NCI-H1048 (cell line): ENCODE measurements around the gene OR4K1.
"Not testable (repeated sequence)": the region's sequence is repeated elsewhere in the genome, so short reads cannot be mapped to it uniquely, and the experiment has no call there.

Source experiments
- DNase-seq: peaks from one replicate; lab custom pipeline; 2025; lab: John Stamatoyannopoulos, UW

Gene OR4K1

GRCh38 chr14:19930617-19931016 lies at the start of gene OR4K1:
TSS of gene OR4K1 (plus strand) at chr14:19930917. CDS start at chr14:19935667, 4,750 bp downstream.
- no peak for DNase-seq

DNA sequence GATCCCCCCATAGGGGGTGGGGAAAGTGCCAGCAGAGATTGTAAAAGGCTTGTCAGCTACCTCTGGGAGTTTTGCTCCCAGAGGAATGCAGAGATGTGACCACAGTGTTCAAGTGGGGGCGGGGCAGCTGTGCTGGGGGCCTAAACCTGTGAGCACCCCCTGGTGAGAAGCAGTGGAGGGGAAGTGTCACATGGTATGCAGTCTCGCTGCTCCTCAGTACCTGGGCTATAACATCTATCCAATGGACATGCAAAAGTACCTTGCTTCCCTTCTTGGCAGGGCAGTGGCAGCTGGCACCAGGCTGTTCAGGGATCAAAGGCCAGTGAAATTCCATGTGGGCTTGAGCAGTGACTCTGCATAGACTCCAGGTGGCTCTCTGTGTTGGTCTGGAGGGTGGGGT lies 35.4 kb upstream of the OR4K1 start:
- no peak for DNase-seq

DNA sequence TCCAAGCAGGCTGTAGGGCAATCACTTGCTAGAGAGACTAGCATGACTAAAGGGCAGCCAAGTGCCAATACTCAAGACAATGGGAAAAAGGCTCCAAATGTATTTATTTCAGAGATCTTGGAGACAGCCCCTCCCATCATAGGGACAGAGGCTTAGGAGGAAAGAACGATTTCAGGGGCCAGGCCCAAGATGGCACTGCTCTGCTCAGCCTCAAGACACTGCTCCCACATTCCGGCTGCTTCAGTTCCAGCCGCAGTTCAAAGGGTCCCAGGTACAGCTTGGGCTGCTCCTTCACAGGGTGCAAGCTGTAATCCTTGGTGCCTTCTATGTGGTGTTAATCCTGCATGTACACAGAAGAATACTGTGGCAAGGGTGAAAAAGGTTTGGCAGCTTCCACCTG lies 29.7 kb upstream of the OR4K1 start:
- no peak for DNase-seq

DNA sequence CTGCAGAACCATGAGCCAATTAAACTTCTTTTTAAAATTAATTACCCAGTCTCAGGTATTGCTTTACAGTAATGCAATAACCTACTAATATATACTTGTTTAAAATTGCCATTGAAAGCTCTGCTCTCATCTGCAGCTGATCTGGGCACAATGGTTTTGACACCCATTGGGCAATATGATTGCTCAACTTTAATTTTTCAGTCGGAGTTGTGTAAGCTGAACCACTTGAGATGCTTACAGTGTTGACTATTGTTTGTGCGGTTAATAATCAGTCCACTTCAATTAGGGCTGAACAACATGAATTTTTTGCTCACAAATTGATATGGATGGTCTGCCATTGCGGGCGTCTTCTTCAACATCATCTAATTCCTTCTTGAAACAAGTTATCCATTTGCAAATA lies 28.3 kb upstream of the OR4K1 start:
- no peak for DNase-seq

- no peak for DNase-seq
These were observed 24.1 kb upstream of the OR4K1 start for GRCh38 chr14:19906665-19907064.

GRCh38 chr14:19911114-19911513 lies 19.6 kb upstream of the OR4K1 start:
- DNase-seq, result no peak

- no peak for DNase-seq
These were observed 13.5 kb upstream of the OR4K1 start for GRCh38 chr14:19917243-19917642.

DNA sequence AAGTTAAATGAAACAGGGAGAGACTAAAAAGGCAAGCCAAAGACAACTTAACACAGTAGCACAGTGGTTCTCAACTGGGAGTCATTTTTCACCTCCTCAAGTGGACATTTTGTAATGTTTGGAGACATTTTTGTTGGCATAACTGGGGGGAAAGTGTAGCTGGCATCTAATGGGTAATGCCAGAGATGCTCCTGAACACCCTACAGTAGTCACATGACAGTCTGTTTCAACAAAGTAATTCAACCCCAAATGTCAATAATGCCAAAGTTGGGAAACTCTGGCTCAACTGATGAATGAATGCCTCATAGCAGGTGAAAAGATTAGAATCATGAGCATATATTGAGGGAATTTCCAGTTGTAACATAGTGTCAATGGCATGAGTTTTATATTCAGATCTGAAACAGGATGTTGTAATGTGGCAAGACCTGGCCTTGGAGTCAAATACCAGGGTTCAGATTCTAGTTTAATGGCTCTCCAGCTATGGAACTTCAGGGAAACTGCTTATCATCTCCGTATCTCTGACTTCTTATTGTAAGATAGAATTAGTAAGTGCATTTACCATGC lies 12.7 kb upstream of the OR4K1 start:
- DNase-seq, result no peak

GRCh38 chr14:19918553-19919264 lies 12.0 kb upstream of the OR4K1 start:
- no peak for DNase-seq

- DNase-seq, result no peak
These were observed 10.6 kb upstream of the OR4K1 start, which contains the start of gene OR4K5 for GRCh38 chr14:19920021-19920657. TSS of gene OR4K5 (plus strand) at chr14:19920607. CDS start at chr14:19920607, 0 bp downstream.

- DNase-seq, result no peak
These were observed 11.0 kb downstream of the OR4K1 start for GRCh38 chr14:19941668-19942067.

DNA sequence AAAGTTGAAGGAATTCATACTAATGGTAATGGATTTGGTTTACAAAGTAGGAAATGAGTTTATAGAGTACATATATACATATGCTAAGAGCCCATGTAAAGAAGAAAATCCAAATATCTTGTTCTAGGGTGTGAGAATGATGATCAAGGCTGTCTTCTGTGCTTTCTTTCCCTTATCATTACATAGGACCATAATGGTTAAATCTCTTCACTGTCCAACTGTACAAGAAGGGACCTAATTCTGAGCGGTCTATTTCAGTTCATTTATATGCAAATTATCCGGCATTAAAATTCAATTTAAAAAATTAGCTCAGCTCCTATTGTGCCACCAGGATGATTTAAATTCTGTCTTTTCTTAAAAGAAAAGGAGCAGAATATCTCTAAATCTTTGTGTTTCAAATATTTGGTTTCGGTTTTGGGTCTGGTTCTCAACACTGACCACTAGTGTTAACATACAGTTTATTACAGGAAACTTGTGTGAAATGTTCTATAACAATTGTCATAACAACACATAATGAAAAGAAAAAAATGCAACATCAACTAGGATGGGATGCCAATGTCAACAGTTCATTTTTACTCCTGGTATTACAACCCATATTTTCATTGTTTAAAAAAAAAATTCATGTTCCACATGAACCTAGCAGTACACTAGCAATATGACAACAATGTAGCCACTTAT lies 16.8 kb downstream of the OR4K1 start:
- DNase-seq, result no peak

DNA sequence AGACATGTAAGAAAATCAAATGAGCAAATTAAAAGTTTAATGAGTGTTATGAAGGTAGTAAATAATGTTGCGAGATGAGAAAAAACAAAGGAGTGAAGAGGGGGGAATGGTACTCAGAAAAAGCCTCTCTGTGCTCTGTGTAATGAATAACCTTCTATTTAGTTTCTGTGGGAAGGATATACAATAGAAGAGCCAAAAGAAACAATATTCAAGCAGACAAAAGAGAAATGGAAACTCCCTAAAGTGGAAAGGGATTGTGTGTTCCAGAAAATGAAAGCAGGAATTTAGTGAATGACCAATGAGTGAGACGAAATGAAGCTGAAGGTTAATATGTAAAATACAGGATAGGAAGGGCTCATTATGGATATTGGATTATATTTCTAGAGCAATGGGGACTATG lies 18.5 kb downstream of the OR4K1 start:
- DNase-seq, result no peak

DNA sequence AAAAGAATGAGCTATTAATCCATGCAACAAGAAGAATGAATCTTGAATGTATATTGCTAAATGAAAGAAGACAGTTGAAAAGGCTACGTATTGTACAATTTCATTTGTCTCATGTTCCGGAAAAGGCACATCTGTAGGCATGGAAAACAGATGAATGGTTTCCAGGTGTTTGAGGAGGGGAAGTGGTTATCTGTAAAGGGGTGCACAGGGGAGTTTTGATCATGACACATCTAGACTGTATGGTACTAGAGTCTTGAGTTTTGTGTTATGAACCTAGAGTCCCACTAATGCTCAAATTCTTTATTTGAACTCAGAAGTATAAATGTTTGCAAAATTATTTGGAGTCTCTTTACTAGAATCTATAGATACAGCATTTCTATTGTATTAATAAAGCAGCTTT lies 39.0 kb downstream of the OR4K1 start:
- not testable (repeated sequence) for DNase-seq

- no peak for DNase-seq
These were observed 44.1 kb downstream of the OR4K1 start for GRCh38 chr14:19974844-19975243.

DNA sequence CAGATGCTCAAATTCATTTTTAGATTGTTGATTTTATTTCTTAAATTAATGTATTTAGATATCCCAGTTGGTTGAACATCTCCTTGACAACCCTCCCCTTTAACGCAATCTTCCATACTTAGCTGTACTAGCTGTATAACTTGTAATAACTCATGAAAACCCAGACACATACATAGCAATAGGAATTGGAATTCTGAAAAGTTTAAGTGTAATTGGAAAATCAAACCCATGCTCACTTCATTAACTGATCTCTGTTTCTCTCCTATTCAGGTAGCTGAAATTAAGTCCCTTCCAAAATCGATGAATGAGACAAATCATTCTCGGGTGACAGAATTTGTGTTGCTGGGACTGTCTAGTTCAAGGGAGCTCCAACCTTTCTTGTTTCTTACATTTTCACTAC lies 44.6 kb downstream of the OR4K1 start, which contains the start of gene OR4K15:
TSS of gene OR4K15 (plus strand) at position 301 of the 400 bp plus-strand sequence. CDS start at position 301, 0 bp downstream.
- DNase-seq, result no peak
